HuH-7.5 (cell line): ENCODE results near the gene TM9SF3.

Source experiments
- DNase-seq: peaks from one replicate; pipeline ENCODE4 v3.0.0; 2011; ENCODE audit warnings: low spot score

TM9SF3 gene

GRCh38 chr10:96511044-96511945 is 75.5 kb downstream of the TM9SF3 start:
- peak; percentile 77 for DNase-seq

- no peak for DNase-seq
Measured at GRCh38 chr10:96509017-96509641, 77.7 kb downstream of the TM9SF3 start.

- no peak for DNase-seq
Measured at GRCh38 chr10:96507044-96507443, 79.8 kb downstream of the TM9SF3 start.

- no peak for DNase-seq
Measured at GRCh38 chr10:96505150-96506136, 81.4 kb downstream of the TM9SF3 start.

GRCh38 chr10:96502561-96503282 is 84.1 kb downstream of the TM9SF3 start:
- no peak for DNase-seq

- DNase-seq, result no peak
Measured at GRCh38 chr10:96501985-96502384, 84.8 kb downstream of the TM9SF3 start.

- DNase-seq, result no peak
Measured at GRCh38 chr10:96500519-96500918, 86.3 kb downstream of the TM9SF3 start.

GRCh38 chr10:96500050-96500449 is 86.8 kb downstream of the TM9SF3 start:
- DNase-seq, result no peak

GRCh38 chr10:96497391-96497790 is 89.4 kb downstream of the TM9SF3 start:
- DNase-seq, result no peak

GRCh38 chr10:96496281-96496925 is 90.4 kb downstream of the TM9SF3 start:
- no peak for DNase-seq

- no peak for DNase-seq
Measured at GRCh38 chr10:96495544-96495943, 91.3 kb downstream of the TM9SF3 start.

GRCh38 chr10:96494694-96495093 is 92.1 kb downstream of the TM9SF3 start:
- no peak for DNase-seq

GRCh38 chr10:96493871-96494525 is 92.8 kb downstream of the TM9SF3 start:
- no peak for DNase-seq

GRCh38 chr10:96493254-96493653 is 93.6 kb downstream of the TM9SF3 start:
- no peak for DNase-seq

GRCh38 chr10:96491303-96491702 is 95.5 kb downstream of the TM9SF3 start:
- DNase-seq, result no peak

GRCh38 chr10:96488161-96488935 is 98.5 kb downstream of the TM9SF3 start:
- DNase-seq, result no peak

- DNase-seq, result no peak
Measured at GRCh38 chr10:96482815-96483588, 103.8 kb downstream of the TM9SF3 start.

- no peak for DNase-seq
Measured at GRCh38 chr10:96478355-96478754, 108.5 kb downstream of the TM9SF3 start.

- no peak for DNase-seq
Measured at GRCh38 chr10:96473866-96474265, 112.9 kb downstream of the TM9SF3 start.
